Measurements from ENCODE around the gene PCSK2.
A peak's percentile ranks its signal among the peaks of the same experiment; 100 is the strongest.

PCSK2 gene

GRCh38 chr20:17229256-17229655, 2.4 kb downstream of the PCSK2 start:
- no peak for DNase-seq
- in situ Hi-C loops (cut with HindIII; ENCODE audit: low pct_ligation_motif_present, low pct_unique_long_range_greater_than_20kb, low sequenced_read_pairs) = no loop called here

GRCh38 chr20:17233626-17234025, 6.8 kb downstream of the PCSK2 start:
- in situ Hi-C loops (cut with HindIII; ENCODE audit: low pct_ligation_motif_present, low pct_unique_long_range_greater_than_20kb, low sequenced_read_pairs) = no loop called here
- DNase-seq = no peak

- in situ Hi-C loops (cut with HindIII; ENCODE audit: low pct_ligation_motif_present, low pct_unique_long_range_greater_than_20kb, low sequenced_read_pairs) = no loop called here
- no peak for DNase-seq
Measured at GRCh38 chr20:17236766-17237165, 9.9 kb downstream of the PCSK2 start.

GRCh38 chr20:17248224-17248623, 21.4 kb downstream of the PCSK2 start:
- in situ Hi-C loops (cut with HindIII; ENCODE audit: low pct_ligation_motif_present, low pct_unique_long_range_greater_than_20kb, low sequenced_read_pairs) = no loop called here
- DNase-seq = no peak

- in situ Hi-C loops (cut with HindIII; ENCODE audit: low pct_ligation_motif_present, low pct_unique_long_range_greater_than_20kb, low sequenced_read_pairs) = no loop called here
- no peak for DNase-seq
Measured at GRCh38 chr20:17262786-17263185, 35.9 kb downstream of the PCSK2 start.

GRCh38 chr20:17273717-17274116, 46.9 kb downstream of the PCSK2 start:
- no peak for DNase-seq
- in situ Hi-C loops (cut with HindIII; ENCODE audit: low pct_ligation_motif_present, low pct_unique_long_range_greater_than_20kb, low sequenced_read_pairs) = no loop called here

GRCh38 chr20:17276101-17276500, 49.3 kb downstream of the PCSK2 start:
- in situ Hi-C loops (cut with HindIII; ENCODE audit: low pct_ligation_motif_present, low pct_unique_long_range_greater_than_20kb, low sequenced_read_pairs) = no loop called here

GRCh38 chr20:17281478-17281877, 54.6 kb downstream of the PCSK2 start:
- DNase-seq = peak; percentile 49
- in situ Hi-C loops (cut with HindIII; ENCODE audit: low pct_ligation_motif_present, low pct_unique_long_range_greater_than_20kb, low sequenced_read_pairs) = no loop called here

More at GRCh38 chr20:17276101-17276500, 49.3 kb downstream of the PCSK2 start:
- no peak for DNase-seq

- in situ Hi-C loops (cut with HindIII; ENCODE audit: low pct_ligation_motif_present, low pct_unique_long_range_greater_than_20kb, low sequenced_read_pairs) = no loop called here
Measured at GRCh38 chr20:17282501-17282900, 55.7 kb downstream of the PCSK2 start.

GRCh38 chr20:17287503-17287902, 60.7 kb downstream of the PCSK2 start:
- no peak for DNase-seq
- in situ Hi-C loops (cut with HindIII; ENCODE audit: low pct_ligation_motif_present, low pct_unique_long_range_greater_than_20kb, low sequenced_read_pairs) = no loop called here

More at GRCh38 chr20:17282501-17282900, 55.7 kb downstream of the PCSK2 start:
- DNase-seq = no peak

- DNase-seq = no peak
- in situ Hi-C loops (cut with HindIII; ENCODE audit: low pct_ligation_motif_present, low pct_unique_long_range_greater_than_20kb, low sequenced_read_pairs) = no loop called here
Measured at GRCh38 chr20:17287998-17288397, 61.2 kb downstream of the PCSK2 start.

- in situ Hi-C loops (cut with HindIII; ENCODE audit: low pct_ligation_motif_present, low pct_unique_long_range_greater_than_20kb, low sequenced_read_pairs) = no loop called here
Measured at GRCh38 chr20:17295151-17295726, 68.4 kb downstream of the PCSK2 start.

GRCh38 chr20:17295991-17296390, 69.2 kb downstream of the PCSK2 start:
- no peak for DNase-seq
- in situ Hi-C loops (cut with HindIII; ENCODE audit: low pct_ligation_motif_present, low pct_unique_long_range_greater_than_20kb, low sequenced_read_pairs) = no loop called here

More at GRCh38 chr20:17295151-17295726, 68.4 kb downstream of the PCSK2 start:
- DNase-seq = no peak

GRCh38 chr20:17298171-17298570, 71.3 kb downstream of the PCSK2 start:
- DNase-seq = no peak
- in situ Hi-C loops (cut with HindIII; ENCODE audit: low pct_ligation_motif_present, low pct_unique_long_range_greater_than_20kb, low sequenced_read_pairs) = no loop called here

GRCh38 chr20:17298751-17299150, 71.9 kb downstream of the PCSK2 start:
- DNase-seq = no peak
- in situ Hi-C loops (cut with HindIII; ENCODE audit: low pct_ligation_motif_present, low pct_unique_long_range_greater_than_20kb, low sequenced_read_pairs) = no loop called here

GRCh38 chr20:17300113-17300512, 73.3 kb downstream of the PCSK2 start:
- in situ Hi-C loops (cut with HindIII; ENCODE audit: low pct_ligation_motif_present, low pct_unique_long_range_greater_than_20kb, low sequenced_read_pairs) = no loop called here

GRCh38 chr20:17304774-17305173, 77.9 kb downstream of the PCSK2 start:
- no peak for DNase-seq

More at GRCh38 chr20:17300113-17300512, 73.3 kb downstream of the PCSK2 start:
- no peak for DNase-seq

GRCh38 chr20:17306427-17306826, 79.6 kb downstream of the PCSK2 start:
- in situ Hi-C loops (cut with HindIII; ENCODE audit: low pct_ligation_motif_present, low pct_unique_long_range_greater_than_20kb, low sequenced_read_pairs) = no loop called here
- DNase-seq = no peak

More at GRCh38 chr20:17304774-17305173, 77.9 kb downstream of the PCSK2 start:
- in situ Hi-C loops (cut with HindIII; ENCODE audit: low pct_ligation_motif_present, low pct_unique_long_range_greater_than_20kb, low sequenced_read_pairs) = no loop called here

GRCh38 chr20:17314264-17314663, 87.4 kb downstream of the PCSK2 start:
- no peak for DNase-seq
- in situ Hi-C loops (cut with HindIII; ENCODE audit: low pct_ligation_motif_present, low pct_unique_long_range_greater_than_20kb, low sequenced_read_pairs) = no loop called here

GRCh38 chr20:17315407-17316231, 88.8 kb downstream of the PCSK2 start:
- in situ Hi-C loops (cut with HindIII; ENCODE audit: low pct_ligation_motif_present, low pct_unique_long_range_greater_than_20kb, low sequenced_read_pairs) = no loop called here

More at GRCh38 chr20:17315407-17316231, 88.8 kb downstream of the PCSK2 start:
- DNase-seq = peak; percentile 33
